HG03103 (cell line): Measurements from ENCODE around the gene RGS17.
"Not testable (repeated sequence)": the region's sequence is repeated elsewhere in the genome, so short reads cannot be mapped to it uniquely, and the experiment has no call there.

Source experiments
- ATAC-seq: cut with Tn5 transposase; IDR thresholded peaks from one replicate; pipeline ENCODE4 v1.9.1; 2021; ENCODE audit warnings: low read depth; ENCODE audit not compliant: unreplicated experiment

RGS17 gene

DNA sequence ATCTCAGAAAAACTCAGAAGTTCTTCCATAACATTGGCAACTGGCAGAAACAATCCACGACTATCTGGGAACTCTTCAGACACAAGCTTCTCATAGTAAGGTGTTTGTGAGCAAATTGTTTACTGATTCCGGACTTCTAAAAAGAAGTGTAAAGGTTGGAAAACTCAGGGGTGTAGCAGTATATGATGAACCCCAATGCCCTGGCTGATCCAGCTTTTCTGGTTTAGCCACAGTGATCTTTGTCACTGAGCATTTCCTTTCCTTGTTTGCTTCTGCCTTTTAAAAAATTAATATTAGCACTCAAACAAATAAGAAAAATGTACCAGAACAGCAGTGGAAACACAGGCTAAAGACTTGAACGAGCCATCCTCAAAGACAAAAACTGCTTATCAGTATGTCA lies 4.9 kb downstream of the RGS17 start:
- no peak for ATAC-seq

DNA sequence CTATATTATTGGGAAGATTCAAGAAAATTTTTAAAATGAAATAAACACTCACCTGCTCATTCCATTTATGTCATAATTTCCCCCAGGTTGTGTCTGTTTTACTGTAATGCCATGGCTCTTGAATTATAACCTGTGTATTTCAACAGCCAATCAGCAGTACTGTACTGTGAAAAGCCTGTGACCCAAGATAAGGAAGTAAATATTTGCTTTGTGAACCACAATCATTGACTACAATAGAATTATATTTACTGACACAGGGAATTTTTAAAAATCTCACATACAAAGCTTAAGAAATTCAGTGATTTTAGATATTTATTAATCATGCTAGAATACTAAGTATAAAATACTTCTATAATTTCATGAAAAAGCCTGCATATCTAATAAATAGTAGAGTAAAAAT lies 6.0 kb downstream of the RGS17 start:
- no peak for ATAC-seq

DNA sequence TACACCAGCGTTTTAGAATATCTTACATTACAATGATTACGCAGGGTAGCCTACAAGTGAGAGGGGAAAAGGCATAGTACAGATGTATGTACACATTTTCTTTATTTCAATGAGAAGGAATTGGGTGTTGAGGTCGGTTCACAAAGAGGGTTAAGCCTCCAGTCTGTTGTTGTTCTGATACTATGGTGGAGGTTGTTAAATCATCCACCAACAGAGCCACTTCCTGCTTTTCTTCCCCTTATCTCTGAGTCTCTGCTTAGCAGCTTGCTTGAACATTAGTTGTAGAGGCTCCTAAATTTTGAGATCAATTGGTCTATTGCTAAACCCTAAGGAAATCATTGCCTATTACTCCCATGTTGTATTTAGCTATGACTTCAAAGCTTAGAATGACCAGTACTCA lies 7.3 kb downstream of the RGS17 start:
- ATAC-seq = no peak

DNA sequence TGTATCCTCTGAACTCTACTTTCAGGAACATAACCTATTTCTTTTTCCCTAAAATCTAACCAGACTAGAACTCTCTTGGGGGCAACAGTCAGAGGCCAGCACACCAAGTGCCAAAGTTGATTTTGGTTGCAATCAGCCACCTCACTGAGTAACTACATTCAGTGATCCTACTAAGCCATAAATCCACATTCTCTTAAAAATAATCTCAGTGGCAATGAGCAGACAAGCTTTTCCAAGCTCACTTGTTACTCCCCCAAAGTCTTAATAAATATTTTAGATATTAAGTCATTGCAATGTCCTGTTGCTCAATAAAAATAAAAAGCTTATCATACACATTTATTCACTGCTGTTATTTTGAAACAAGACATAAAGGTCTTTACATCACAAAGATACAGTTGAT lies 9.8 kb downstream of the RGS17 start:
- ATAC-seq = no peak

DNA sequence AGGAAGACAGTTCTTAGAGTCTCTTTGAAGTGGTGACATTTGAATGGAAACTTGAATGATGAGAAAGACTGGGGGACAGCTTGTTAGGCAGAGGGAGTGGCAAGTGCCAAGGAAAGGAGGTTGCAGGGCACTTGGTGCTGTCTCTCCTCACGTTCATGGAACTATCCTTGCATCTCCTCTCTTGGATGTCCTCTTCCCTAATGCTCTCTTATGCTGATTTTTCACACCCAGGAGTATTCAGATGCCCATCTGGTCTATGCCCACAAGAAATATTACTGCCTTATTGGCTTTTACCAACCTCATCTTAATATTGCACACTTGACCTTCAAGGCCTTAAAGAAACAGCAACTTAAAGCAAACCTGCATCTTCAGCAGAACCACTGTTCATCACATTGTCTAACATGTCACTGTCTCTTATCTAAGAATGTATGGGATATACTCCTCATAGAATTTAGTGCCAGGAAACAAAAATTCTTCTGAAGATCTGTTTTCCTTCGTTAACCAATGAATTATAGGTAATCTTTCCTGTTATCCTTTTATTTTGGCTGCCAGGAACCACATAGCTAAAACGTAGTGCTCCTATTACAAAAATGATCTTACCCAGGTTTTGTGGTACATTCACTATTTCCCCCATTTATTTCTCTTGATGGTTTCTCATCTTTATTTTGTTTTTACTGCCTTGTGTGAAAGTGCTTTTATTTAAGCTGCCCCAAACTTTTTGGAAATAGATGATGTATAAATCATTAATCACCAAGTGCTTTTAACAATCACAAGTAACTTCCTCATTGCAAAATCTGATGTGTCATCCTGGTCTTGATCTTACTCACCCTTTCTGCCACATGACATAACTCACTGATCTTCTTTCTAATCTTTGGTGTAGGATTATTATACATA lies 12.8 kb downstream of the RGS17 start:
- peak; percentile 96 for ATAC-seq

DNA sequence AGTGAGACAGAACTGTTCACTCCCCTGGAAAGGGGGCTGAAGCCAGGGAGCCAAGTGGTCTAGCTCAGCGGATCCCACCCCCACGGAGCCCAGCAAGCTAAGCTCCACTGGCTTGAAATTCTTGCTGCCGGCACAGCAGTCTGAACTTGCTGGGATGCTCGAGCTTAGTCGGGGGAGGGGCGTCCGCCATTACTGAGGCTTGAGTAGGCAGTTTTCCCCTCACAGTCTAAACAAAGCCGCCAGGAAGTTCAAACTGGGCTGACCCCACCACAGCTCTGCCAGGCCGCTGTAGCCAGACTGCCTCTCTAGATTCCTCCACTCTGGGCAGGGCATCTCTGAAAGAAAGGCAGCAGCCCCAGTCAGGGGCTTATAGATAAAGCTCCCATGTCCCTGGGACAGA lies 20.0 kb downstream of the RGS17 start:
- ATAC-seq = not testable (repeated sequence)

DNA sequence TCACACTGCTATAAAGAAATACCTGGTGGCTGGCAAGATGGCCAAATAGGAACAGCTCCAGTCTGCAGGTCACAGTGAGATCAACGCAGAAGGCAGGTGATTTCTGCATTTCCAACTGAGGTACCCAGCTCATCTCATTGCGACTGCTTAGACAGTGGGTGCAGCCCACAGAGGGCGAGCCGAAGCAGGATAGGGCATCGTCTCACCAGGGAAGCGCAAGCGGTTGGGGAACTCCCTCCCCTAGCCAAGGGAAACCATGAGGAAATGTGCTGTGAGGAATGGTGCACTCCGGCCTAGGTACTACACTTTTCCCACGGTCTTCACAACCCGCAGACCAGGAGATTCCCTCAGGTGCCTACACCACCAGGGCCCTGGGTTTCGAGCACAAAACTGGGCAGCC lies 20.5 kb downstream of the RGS17 start:
- ATAC-seq = not testable (repeated sequence)

DNA sequence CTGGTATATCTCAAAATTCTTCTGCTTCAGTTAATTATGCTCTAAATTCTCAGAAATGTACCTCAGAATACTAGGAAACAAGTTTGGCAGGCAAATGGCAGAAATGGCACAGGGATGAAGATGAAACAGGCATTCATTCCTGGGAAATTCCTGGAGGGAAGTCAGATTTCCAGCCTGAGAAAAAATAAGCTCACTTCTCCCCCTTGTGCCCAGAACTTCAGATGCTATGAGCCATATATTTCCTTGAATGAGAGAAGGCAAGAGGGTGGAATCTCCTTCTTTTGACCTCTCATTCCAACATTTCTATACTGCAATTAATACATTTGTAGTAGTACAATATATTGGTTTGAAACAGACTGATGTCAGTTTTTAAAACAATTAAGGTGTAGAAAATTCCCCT lies 22.8 kb downstream of the RGS17 start:
- no peak for ATAC-seq

DNA sequence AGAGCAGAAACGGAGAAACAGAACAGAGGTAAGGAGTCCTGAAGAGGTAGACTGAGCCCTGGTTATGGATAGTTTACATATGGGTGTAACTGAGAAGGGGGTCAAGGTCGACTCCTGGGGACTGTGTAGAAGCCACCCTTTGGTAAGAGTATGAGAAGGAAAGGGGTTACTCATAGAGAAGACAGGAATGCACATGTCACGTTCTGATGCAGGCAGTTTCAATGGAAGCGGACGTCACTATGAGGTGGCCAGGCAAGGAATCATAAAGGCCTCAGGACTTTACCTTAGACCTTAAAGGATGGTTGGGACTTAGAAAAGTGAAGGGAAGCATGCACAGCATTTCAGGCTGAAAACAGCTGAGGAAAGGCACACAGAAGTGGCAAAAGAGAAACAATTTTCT lies 25.1 kb downstream of the RGS17 start:
- ATAC-seq = no peak

DNA sequence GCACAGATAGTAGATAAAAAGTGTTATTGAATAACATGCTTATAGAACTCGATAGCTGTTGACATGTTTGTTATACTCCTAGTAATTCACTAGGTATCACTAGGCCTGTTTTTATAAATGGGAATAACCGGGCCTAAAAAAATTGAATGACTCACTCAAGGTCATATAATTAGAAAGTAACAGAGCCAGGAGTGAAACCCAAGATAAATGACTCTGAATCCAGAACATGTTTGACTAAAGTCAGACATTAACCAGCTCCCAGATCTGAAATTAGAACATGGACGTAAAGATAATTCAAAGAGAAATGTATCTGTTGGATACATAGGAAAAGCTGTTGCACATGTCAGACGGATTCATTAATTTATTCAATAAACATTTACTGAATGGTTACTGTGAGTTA lies 26.9 kb downstream of the RGS17 start:
- ATAC-seq = no peak

DNA sequence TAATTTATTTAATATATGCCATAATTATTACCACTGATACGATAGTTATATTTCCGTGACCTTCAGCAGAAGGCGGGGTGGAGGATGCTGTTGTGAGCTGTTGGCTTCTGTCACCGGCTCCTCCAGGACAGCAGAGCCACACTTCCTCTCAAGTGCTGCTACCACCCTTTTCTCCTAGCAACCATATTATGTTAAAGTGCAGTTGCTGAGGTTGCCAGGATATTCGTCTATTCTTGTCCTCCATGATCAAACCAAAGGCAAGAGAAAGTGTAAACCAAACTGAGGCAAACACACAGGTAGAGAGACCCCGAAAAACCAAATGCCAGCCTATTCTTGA lies 27.8 kb downstream of the RGS17 start:
- ATAC-seq = no peak

DNA sequence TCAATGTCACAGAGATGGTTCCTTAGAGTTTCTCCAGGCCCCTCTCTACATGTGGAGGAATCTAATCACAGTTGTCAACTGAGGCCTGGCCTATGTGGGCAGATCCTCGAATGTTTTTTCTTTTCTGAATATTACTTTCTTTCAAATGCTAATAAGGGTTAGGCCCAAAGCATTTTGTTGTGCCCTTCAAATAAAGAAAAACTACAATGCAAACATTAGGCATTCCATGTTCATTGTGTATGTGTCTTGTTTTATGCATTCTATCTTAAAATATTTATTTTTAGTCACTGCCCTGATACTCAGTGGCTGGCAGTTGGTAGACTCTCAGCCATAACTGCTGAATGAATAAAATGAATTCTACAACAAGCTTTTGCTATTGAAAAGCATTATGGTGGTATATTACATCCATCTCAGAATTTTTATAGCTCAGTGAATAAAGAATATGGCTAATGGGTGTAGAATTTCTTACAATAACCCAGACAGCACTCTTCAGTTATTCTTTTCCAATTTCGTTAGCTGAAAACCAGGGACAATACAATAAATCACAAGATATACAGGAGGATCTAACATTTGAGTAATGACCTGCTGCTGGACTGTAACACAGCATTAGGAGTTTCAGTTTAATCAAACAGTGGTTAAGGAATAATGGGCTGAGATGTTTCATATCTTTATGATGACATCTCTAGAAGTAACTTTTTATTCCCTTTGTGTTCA lies 28.3 kb downstream of the RGS17 start:
- ATAC-seq = no peak

DNA sequence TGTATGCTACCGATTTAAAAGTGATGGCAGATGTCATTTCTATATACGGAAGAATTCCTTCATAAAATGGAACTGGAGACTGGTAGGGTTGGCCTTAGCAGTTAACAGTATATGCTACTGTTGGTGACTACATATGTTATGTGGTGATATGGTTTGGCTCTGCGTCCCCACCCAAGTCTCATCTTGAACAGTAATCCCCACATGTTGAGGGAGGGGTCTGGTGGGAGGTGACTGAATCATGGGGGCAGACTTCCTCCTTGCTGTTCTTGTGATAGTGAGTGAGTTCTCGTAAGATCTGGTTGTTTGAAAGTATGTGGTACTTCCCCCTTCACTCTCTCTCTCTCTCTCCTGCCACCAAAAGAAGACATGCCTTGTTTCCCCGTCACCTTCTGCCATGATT lies 29.6 kb downstream of the RGS17 start:
- ATAC-seq = no peak

DNA sequence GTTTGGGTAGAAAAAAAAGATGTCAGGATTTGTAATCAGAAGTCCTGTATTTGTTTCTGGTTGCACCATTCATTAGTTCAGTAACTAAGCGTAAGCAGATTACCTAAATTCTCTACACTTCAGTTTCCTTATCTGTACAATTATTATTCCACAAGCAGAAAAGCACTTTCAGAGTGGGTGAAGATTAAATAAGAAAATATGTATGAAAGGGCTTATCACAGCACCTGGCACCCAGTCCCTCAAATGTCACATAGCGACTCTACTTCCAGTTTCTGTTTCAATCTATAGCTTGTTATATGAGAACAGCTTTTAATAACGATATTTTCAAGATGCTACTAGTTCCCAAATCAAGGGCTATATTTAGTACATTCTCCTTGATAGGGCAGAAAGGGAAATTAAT lies 31.4 kb downstream of the RGS17 start:
- peak; percentile 80 for ATAC-seq

DNA sequence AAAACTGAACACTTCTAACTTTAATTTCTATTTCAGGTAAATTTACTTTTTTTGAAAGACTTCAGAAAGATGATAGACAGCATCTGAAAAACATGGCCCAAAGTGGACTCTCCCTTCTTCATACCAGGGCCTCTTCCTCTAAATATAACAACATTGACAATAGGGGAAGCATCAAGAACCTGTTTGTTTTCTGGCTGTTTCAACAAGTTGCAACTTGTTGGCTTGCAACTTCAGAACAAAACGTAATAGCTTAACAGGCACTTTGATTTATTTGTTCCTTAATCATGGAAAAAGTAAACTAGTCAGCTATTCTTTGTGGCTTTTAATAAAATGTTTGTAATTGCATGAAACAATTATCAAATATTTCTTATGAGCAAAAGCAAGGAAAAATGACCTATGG lies 34.3 kb downstream of the RGS17 start:
- no peak for ATAC-seq

DNA sequence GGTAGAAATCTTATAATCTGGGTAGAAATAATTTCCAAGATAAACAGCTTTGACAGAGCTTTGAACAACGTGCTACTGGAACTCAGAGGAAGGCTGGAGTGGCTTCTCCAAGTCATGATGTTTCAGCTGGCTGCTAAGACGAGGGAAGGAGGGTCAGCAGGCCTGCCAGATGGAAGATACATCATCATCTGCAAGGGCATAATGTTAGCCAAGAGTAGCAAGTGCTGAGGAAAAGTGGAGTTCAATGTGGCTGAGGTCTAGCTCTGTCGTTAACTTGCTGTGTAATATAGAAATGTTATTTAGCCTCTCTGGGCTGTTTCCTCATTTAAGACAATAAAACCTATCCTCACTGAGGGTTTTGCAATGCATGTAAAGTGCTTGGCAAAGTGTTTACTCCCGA lies 35.1 kb downstream of the RGS17 start:
- ATAC-seq = no peak

DNA sequence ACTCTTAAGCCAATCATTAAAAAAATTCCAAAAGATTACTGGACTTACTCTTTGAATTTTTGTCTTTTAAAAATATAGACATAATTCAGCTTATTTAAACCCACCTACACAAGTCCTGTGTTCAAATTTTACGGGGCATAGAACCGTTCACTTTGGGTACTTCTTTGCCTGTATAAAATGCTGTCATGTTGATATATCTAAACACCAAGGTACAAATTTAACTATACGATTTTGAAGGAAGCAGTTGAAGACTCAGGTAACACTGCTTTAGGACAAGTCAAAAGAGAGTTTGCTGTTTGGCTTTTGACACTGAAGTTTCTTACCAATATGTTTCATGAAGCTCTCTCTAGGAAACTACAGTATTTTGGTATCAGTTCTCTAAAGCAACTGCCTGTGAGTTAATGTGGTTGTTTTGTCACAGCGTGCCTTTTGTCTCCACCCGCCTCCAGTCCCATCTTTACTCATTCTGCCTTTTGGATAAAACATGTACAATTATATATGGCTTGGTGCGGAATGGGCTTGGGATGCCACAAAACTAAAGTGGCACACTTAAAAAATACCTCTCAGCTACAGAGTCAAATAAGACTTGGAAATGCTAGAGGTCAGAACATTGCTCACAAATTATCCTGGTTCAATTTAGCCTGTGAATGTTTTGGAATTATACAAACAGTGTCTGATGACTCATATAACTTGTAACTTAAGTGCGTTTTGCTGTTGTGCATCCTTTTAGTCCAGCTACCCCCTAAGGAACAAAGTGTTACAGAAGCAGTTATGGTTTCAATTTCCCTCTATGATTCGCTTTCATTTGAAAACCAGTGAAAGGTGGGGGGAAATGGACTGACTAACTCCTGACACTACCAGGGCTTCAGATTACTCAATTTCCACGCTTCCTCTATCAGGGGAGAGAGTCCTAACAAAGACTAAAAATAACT lies 38.7 kb downstream of the RGS17 start:
- ATAC-seq = peak; percentile 85

DNA sequence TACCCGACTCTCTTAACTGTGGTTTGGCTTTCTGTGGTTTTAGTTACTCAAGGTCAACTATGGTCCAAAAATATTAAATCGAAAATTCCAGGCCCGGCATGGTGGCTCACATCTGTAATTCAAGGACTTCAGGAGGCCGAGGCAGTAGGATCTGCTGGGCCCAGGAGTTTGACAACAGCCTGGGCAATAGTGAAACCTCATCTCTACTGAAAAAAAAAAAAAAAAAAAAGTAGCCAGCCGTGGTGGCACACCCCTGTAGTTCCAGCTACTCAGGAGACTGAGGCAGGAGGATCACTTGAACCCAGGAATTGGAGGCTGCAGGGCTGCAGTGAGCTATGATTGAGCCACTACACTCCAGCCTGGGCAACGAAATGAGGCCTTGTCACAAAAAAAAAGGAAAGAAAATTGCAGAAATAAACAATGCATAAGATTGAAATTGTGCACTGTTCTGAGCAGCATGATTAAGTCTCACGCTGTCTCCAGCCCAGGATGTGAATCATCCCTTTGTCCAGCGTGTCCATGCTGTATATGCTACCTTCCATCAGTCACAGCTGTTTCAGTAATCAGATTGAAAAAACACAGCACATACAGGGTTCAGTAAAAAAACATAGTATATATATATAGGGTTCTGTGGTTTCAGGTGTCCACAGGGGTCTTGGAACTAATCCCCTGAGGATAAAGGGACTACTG lies 40.7 kb downstream of the RGS17 start:
- no peak for ATAC-seq

DNA sequence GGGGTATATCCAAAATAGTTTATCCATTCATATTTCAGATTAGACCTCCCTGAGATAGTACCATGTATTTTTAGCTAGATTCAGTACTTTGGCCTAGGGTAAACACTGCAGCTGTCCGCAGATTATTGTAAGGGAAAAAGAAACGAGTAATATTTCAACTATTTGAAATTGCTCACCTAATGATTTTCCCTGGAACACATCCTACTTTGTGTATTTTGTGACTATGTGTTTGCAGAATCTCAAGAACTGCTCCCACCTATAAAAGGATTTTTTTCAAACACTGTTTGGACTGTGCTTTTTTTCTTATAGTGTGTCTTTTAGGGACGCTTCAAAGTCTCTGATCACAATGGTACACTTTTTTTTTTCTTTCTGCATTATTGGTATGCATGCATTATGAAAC lies 42.3 kb downstream of the RGS17 start:
- ATAC-seq = no peak

DNA sequence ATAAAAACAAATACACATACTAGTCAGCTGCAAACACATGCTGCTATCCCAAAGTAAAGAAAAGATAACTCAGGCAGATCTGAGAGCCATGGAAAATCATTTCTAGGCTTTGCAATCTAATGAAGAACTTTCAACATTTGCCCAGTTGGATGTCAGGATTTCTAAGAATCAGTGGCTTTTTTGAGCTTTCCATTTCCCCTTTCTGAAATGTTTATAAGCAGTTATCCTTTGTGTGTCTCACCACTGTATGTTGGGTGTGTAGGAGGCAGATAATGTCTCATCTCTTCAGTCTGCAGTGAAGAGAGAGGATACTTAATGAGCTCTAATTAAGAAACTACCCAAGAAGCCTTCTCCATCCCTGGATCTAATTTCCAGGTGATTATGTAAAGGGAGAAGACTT lies 43.6 kb downstream of the RGS17 start:
- no peak for ATAC-seq
